ENCODE measurements around the gene COG5.

DNA sequence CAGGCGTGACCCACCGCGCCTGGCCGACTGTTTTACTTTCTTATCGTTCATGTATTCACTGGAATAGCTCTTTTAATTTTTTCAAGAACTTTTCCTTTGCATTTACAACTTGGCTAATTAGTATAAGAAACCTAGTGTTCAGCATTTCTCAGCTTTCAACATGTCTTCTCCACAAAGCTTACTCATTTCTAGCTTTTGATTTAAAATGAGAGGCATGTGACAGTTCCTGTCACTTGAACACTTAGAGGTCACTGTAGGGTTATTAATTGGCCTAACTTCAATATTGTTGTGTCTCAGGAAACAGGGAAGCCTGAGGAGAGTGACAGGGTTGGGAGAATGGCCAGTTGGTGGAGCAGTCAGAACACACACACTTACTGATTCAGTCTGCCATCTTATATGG lies 218.9 kb downstream of the COG5 start:
- TF ChIP-seq, protein P1, sequence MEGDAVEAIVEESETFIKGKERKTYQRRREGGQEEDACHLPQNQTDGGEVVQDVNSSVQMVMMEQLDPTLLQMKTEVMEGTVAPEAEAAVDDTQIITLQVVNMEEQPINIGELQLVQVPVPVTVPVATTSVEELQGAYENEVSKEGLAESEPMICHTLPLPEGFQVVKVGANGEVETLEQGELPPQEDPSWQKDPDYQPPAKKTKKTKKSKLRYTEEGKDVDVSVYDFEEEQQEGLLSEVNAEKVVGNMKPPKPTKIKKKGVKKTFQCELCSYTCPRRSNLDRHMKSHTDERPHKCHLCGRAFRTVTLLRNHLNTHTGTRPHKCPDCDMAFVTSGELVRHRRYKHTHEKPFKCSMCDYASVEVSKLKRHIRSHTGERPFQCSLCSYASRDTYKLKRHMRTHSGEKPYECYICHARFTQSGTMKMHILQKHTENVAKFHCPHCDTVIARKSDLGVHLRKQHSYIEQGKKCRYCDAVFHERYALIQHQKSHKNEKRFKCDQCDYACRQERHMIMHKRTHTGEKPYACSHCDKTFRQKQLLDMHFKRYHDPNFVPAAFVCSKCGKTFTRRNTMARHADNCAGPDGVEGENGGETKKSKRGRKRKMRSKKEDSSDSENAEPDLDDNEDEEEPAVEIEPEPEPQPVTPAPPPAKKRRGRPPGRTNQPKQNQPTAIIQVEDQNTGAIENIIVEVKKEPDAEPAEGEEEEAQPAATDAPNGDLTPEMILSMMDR (IDR thresholded peaks at IDR 0.05; ENCODE audit: low read depth, low read length, poor library complexity, severe bottlenecking): no peak
- no peak for TF ChIP-seq EZH2phosphoT487 (IDR thresholded peaks at IDR 0.05; ENCODE audit: borderline replicate concordance, low read length)

Data from DOHH2 (cell line).